Kidney glomerular epithelial cell (primary cell): ENCODE data around the gene TUBB4B.
A peak's percentile ranks its signal among the peaks of the same experiment; 100 is the strongest.

Source experiments
- DNase-seq: peaks from one replicate; lab custom pipeline; 2025; lab: John Stamatoyannopoulos, UW

The TUBB4B gene

GRCh38 chr9:137225699-137226331 is 15.3 kb upstream of the TUBB4B start:
- DNase-seq, result no peak

- no peak for DNase-seq
These were observed 14.6 kb upstream of the TUBB4B start for GRCh38 chr9:137226338-137227053.

DNA sequence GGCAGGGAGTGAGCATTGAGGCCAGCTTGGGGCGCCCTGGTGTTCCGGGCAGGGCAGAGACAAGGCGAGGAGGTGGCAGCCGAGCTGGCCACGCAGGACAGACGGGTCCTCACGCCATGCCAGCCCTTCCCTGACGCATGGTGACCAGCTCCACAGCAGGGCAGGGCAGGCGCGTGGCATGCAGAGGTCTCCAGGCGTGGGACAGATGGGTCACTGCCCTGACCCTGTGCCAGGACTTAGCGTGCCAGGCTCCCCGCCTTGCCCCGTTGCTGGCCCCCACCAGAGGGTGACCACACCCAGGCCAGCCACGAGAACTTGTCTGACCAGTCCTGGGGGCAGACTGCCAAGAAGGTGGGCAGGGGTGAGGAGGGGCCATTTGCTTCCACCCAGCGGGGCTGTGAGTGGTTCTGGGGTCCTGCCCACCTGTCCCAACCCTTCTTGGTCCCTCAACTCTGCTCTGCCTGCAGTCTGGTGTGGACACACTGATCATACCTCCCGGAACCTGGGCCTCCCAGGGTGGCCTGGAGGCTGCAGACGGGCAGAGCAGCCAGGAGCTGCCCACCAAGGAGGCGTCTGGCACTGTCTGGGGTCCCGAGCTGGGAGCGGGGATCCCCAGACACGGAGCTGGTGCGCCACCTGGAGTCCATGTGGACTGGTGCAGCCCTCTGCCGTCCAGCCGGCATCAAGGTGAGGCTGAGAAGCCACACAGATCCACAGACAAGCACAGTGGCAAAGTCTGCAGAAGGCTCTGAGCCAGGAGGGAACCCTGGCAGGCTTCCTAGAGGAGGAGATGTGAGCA is 13.8 kb upstream of the TUBB4B start, which contains the start of gene RNF224:
Gene RNF224, plus strand, starts transcription at position 449 of the 799 bp plus-strand sequence. CDS start 834 bp downstream, outside the sequence.
- DNase-seq, result peak; percentile 71

DNA sequence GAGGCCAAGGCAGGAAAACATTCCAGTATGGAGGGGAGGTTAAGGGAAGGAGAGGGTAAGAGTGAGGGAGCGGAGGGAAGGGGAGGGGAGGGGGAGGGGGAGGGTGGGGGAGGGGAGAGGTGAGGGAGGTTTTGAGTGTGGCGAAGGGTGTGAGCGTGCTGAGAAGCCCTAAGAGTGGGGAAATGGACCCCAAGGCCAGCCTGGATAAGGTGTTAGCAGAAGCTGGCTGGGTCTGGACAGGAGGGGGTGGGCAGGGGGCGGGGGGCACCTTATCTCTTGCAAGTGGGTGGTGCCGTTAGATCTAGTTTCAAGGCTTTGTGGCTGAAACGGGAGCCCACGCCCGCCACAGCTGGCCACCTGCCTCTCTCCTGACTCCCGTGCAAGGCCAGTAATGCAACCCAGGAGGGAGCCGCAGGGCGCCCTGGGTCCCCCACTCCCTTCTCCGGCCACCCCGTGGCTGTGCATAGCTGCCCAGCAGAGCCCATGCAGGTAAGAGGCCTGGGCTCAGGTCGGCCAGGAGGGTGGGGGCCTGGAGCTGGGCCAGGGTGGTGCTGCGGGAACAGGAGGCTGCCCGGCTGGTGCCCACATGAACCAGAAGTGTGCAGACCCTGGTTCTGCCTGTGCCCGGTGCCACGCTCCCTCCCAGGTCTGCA is 13.1 kb upstream of the TUBB4B start:
- no peak for DNase-seq

GRCh38 chr9:137228506-137228967 is 12.6 kb upstream of the TUBB4B start:
- DNase-seq, result no peak

DNA sequence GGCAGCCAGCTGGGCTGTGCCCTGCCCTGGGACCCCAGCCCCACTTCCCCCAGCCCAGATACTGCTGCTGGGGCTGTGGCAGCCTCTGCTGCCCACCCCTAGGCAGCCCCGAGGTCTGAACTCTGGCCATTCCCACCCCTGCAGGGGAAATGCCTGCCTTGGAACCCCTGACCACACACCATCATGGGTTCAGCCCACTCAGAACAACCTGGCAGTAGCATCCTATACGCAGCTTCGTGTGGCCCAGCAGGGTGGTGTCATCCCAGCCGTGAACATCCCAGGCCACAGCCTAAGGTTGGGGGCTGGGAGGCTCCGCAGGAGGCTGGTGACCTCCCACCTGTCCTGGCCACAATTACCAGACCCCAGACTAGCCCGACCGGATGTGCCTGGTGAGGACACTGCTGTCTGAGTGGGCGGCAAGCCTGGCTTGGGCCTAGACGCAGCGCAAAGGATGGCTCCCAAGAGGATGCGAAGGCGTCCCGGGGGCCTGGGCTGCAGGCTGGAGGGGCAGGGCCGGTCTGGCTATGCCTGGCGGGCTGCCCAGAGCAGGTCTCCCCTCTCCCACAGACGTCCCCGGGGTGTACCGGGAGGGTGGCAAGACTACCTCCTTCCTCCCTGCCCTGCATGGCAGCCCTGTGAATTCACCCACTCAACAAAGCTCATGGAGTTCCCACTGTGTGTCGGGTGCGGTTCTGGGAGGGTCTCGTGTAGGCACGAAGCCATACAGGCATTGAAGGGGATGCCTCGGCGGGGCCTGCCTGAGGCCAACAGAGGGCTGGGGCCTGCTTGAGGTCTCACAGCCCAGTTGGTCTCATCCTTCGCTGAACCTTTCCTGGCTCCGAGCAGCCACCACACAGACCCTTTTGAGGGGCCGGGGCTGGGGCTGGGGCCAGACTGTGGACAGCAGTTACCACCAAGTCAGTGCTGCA is 11.9 kb upstream of the TUBB4B start:
- no peak for DNase-seq

GRCh38 chr9:137229903-137230704 is 11.0 kb upstream of the TUBB4B start:
- no peak for DNase-seq

DNA sequence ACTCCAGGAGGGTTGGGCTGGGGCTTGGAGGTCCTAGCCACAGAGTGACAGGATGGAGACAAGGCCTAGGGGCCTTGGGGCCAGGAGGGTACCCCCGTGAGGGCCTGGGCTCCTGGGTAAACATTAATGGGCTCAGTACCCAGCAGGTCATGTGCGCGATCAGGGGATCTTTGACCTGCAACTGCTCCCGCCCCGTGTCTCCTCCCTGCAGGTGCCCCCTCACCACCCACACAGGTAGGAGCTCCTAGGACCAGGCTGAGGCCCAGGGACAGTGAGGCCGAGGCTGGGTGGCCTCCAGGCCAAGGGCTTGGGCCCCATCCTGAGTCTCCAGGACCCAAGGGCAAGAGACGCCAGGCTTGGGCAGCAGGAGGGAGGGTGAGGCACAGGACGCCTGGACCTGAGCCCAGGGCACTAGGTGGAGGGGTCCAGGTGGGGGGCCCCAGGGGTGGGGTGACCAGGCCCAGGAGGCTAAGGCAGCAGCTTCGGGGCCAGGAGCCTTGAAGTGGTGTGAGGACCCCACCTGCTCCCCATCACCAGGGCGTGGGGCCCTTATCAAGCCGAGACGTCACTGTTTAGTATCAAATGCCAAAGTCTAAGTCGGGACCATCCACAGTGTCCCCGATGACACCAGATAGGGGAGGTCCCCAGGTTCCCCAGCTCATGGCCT is 10.2 kb upstream of the TUBB4B start, which contains the start of gene SLC34A3:
Gene SLC34A3, plus strand, starts transcription at position 197 of the 667 bp plus-strand sequence. CDS start 802 bp downstream, outside the sequence.
- no peak for DNase-seq

DNA sequence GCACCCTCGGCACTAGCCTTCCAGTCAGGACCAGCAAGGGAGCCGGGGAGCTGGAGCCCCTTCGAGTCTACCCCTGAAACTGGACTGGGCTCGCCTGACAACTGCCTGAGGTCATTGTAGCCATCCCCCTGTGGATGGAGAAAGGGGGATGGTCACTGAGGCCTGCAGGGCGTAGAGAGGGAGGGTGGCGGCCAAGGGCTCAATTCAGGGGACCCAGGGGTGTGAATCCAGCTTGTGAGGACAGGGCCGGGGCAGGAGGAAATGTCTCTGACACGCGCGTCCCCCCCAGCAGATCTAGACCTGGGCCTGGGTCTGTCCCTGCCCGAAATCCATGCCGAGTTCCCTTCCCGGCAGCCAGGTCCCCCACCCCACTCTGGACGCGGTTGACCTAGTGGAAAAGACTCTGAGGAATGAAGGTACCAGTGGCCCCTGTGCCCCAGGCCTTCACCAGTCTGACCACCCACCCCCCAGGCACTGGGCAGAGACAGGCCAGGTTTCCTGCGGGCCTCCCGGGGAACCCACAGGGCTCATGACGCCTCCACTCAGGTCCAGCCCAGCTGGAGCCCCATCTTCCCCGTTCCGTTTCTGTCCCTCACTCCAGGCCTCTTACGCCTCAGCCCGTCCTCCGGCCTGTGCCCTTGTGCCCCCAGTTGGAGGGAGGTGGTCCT is 9.6 kb upstream of the TUBB4B start:
- no peak for DNase-seq

DNA sequence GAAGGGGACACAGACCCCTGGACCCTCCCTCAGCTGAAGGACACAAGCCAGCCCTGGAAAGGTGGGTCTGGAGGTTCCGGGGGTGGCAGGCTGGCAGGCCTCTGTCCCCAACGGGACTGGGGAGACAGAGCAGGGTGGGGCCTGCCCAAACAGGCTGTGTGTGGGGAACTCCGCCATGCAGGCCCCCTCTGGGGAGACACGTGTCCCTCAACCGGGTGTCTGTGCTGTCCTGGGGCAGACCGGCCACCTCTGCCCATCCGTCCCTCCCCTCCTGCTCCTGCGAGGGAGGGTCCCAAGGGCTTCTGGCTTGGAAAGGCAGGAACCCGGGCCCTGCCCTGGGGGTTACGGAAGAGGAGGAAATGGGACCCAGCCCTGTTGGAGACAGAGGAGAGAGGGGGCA is 9.0 kb upstream of the TUBB4B start:
- DNase-seq, result no peak

DNA sequence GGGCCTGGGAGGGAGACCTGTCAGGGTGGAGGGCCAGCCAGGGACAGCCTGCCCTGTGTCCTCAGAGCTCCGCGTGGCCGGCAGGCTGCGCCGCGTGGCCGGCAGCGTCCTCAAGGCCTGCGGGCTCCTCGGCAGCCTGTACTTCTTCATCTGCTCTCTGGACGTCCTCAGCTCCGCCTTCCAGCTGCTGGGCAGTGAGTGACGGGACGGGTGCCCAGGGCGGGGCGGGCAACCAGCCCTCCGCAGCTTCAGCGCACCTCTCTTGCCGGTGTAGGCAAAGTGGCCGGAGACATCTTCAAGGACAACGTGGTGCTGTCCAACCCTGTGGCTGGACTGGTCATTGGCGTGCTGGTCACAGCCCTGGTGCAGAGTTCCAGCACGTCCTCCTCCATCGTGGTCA is 8.6 kb upstream of the TUBB4B start:
- DNase-seq, result no peak

- no peak for DNase-seq
These were observed 7.7 kb upstream of the TUBB4B start for GRCh38 chr9:137233143-137233980.

DNA sequence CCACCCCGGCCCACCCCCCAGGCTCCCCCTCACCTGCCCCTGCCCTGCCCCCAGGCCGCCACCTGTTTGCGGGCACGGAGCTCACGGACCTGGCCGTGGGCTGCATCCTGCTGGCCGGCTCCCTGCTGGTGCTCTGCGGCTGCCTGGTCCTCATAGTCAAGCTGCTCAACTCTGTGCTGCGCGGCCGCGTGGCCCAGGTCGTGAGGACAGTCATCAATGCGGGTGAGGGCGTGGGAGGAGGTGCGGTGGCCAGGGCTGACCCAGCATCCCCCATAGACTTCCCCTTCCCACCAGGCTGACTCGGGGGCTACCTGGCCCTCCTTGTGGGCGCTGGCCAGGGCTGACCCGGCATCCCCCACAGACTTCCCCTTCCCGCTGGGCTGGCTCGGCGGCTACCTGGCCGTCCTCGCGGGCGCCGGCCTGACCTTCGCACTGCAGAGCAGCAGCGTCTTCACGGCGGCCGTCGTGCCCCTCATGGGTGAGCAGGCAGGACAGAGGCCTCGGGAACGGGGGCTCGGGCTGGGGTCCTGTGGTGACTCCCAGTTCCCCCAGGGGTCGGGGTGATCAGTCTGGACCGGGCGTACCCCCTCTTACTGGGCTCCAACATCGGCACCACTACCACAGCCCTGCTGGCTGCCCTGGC is 6.9 kb upstream of the TUBB4B start:
- no peak for DNase-seq

- DNase-seq, result no peak
These were observed 6.2 kb upstream of the TUBB4B start for GRCh38 chr9:137234758-137235423.

- DNase-seq, result no peak
These were observed 5.5 kb upstream of the TUBB4B start for GRCh38 chr9:137235424-137236237.
